ENCODE data around the gene NOS3. TPM values are rescaled to one million over a fixed set of nuclear protein-coding genes. Genes with fewer than 3 reads are reported as not detected.

The NOS3 gene
- total RNA-seq, 1 donor from 2014 or later = 185 TPM

DNA sequence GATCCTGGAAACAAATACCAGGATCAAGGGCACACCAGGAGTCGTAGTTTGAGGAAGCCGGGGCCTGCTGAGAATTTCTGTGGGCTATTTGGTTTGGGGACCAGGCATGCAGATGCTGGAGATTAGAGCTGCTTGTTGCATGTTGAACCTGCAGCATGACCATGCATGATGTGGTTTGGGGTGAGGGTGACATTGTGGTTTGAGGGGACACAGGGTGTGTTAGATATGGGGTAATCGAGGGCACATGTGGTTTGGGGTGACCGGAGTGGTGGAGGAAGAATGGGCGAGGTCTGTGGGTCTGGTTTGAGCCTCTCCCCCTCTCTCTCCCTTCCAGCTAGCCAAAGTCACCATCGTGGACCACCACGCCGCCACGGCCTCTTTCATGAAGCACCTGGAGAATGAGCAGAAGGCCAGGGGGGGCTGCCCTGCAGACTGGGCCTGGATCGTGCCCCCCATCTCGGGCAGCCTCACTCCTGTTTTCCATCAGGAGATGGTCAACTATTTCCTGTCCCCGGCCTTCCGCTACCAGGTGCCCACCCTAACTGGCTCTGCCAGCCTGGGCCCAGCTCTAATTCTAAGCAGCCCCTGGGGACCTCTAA is 10.2 kb downstream of the NOS3 start:
- Histone ChIP-seq H3K27ac (no peak overlapping the region), H3K36me3 (no peaks in the 10 kb centered on the region), H3K4me1 (no peaks in the 10 kb centered on the region), H3K4me3 (no peak overlapping the region), H3K9me3 (no peaks in the 10 kb centered on the region), H3K27me3 (no peaks in the 10 kb centered on the region)
- TF ChIP-seq, protein P1, sequence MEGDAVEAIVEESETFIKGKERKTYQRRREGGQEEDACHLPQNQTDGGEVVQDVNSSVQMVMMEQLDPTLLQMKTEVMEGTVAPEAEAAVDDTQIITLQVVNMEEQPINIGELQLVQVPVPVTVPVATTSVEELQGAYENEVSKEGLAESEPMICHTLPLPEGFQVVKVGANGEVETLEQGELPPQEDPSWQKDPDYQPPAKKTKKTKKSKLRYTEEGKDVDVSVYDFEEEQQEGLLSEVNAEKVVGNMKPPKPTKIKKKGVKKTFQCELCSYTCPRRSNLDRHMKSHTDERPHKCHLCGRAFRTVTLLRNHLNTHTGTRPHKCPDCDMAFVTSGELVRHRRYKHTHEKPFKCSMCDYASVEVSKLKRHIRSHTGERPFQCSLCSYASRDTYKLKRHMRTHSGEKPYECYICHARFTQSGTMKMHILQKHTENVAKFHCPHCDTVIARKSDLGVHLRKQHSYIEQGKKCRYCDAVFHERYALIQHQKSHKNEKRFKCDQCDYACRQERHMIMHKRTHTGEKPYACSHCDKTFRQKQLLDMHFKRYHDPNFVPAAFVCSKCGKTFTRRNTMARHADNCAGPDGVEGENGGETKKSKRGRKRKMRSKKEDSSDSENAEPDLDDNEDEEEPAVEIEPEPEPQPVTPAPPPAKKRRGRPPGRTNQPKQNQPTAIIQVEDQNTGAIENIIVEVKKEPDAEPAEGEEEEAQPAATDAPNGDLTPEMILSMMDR (IDR thresholded peaks at IDR 0.05) = no peak
- intact Hi-C loops (cut with DNase I) = no loop called here
- DNase-seq (ENCODE audit: low spot score in 2 of 2) = no peak

DNA sequence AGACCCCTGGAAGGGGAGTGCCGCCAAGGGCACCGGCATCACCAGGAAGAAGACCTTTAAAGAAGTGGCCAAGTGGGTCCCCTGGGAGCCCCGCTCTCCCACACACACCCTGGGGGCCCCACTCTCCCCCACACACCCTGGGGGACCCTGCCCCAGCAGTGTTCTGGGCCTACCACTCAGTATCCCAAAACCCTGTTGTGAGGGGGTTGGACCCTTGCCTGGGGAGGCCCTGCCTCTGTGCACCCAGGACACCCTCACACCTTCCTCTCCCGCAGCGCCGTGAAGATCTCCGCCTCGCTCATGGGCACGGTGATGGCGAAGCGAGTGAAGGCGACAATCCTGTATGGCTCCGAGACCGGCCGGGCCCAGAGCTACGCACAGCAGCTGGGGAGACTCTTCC is 10.7 kb downstream of the NOS3 start:
- H3K4me3 ChIP-seq = no peak overlapping the region
- no peak overlapping the region for H3K27ac ChIP-seq
- DNase-seq (ENCODE audit: low spot score in 2 of 2) = no peak
- H3K27me3 ChIP-seq = no peaks in the 10 kb centered on the region
- H3K4me1 ChIP-seq = no peaks in the 10 kb centered on the region
- no peaks in the 10 kb centered on the region for H3K9me3 ChIP-seq
- TF ChIP-seq, protein P1 (IDR thresholded peaks at IDR 0.05) = no peak
- H3K36me3 ChIP-seq = no peaks in the 10 kb centered on the region
- intact Hi-C loops (cut with DNase I) = no loop called here

DNA sequence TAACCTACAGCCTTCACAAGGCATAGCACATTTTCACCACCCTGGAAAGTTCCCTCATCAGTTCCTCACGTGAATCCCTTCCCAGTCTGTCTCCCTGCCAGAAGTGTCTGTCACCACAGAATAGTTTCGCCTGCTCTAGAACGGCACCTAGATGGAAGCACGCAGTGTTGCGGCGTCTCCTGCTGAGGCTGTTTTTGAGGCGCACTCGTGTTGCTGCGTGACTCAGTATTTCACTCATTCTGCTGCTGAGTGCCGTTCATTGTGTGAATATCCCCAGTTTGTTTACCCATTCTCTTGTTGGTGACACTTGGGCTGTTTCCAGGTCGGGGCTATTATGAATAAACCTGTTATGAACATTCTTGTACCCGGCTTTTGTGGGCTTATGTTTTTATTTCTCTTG is 12.8 kb downstream of the NOS3 start:
- Histone ChIP-seq H3K9me3 (no peaks in the 10 kb centered on the region), H3K36me3 (no peaks in the 10 kb centered on the region), H3K27ac (no peak overlapping the region), H3K4me3 (no peak overlapping the region), H3K27me3 (no peaks in the 10 kb centered on the region), H3K4me1 (no peaks in the 10 kb centered on the region)
- intact Hi-C loops (cut with DNase I) = no loop called here
- DNase-seq (ENCODE audit: low spot score in 2 of 2) = no peak
- TF ChIP-seq, protein P1 (IDR thresholded peaks at IDR 0.05) = no peak

DNA sequence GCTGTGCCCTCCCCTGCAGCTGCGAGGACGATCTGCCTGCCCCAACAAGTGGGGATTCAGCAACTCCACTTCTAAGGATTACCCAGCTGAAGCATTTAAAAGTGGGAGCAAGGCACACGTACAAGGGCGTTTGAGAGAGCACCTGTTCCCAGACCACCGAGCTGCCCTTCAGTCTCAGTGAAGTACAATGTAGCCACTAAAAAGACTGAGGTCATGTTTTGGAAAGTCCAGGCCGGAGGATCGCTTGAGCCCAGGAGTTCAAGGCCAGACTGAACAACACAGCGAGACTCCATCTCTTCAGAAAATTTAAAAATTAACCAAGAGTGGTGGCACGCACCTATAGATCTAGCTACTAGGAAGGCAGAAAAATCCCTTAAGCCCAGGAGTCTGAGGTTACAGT is 14.7 kb downstream of the NOS3 start:
- no peak for DNase-seq (ENCODE audit: low spot score in 2 of 2)
- intact Hi-C loops (cut with DNase I) = no loop called here
- Histone ChIP-seq H3K36me3 (no peaks in the 10 kb centered on the region), H3K4me3 (no peak overlapping the region), H3K9me3 (no peaks in the 10 kb centered on the region), H3K4me1 (no peaks in the 10 kb centered on the region), H3K27ac (no peak overlapping the region), H3K27me3 (no peaks in the 10 kb centered on the region)
- TF ChIP-seq, protein P1 (IDR thresholded peaks at IDR 0.05) = no peak

DNA sequence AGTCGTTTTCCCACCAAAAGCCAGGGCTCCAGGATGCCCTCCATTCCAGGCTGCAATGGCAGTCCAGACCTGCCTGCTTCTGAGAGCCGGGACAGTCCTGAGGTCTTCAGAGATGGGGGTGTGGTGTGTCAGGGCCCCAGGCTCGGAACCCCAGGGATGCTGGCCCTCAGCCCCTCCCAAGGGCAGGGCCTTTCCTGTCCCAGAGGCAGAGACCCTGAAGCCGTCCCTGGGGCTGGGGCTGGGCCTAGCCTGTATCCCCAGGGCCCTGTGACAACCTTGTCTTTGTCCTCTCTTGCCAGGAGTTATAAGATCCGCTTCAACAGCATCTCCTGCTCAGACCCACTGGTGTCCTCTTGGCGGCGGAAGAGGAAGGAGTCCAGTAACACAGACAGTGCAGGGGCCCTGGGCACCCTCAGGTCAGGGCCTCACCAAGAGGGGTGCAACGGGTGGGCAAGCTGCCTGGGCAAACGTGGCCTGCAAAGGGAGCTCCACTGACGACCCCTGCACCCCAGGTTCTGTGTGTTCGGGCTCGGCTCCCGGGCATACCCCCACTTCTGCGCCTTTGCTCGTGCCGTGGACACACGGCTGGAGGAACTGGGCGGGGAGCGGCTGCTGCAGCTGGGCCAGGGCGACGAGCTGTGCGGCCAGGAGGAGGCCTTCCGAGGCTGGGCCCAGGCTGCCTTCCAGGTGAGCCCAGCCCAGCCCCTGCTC is 15.9 kb downstream of the NOS3 start:
- Histone ChIP-seq H3K9me3 (no peaks in the 10 kb centered on the region), H3K27me3 (no peaks in the 10 kb centered on the region), H3K36me3 (no peaks in the 10 kb centered on the region), H3K4me3 (no peak overlapping the region), H3K4me1 (no peaks in the 10 kb centered on the region), H3K27ac (no peak overlapping the region)
- TF ChIP-seq, protein P1 (IDR thresholded peaks at IDR 0.05) = no peak
- DNase-seq (ENCODE audit: low spot score in 2 of 2) = no peak
- intact Hi-C loops (cut with DNase I) = no loop called here

All from ascending aorta (tissue), 2 donors.